A172 (cell line): ENCODE data around the gene FARP1. TPM values are rescaled to one million over a fixed set of nuclear protein-coding genes. Genes with fewer than 3 reads are reported as not detected.
A peak's percentile ranks its signal among the peaks of the same experiment; 100 is the strongest.

Experiments
- DNase-seq: peaks from one replicate; pipeline ENCODE4 v3.0.0-alpha.2; 2015; ENCODE audit warnings: low spot score
- total RNA-seq: library from RNA; depleted of rRNA; stranded (reverse); fragments of >200 nt; shearing (Covaris generic); gene quantifications from 2 replicates; pipeline ENCODE4 v1.2.3, GENCODE V29; 2014

FARP1 gene
- total RNA-seq, 1 experiment from 2014 or later, result 18.2 TPM

GRCh38 chr13:98442391-98443230 is 299.7 kb downstream of the FARP1 start:
- no peak for DNase-seq

DNA sequence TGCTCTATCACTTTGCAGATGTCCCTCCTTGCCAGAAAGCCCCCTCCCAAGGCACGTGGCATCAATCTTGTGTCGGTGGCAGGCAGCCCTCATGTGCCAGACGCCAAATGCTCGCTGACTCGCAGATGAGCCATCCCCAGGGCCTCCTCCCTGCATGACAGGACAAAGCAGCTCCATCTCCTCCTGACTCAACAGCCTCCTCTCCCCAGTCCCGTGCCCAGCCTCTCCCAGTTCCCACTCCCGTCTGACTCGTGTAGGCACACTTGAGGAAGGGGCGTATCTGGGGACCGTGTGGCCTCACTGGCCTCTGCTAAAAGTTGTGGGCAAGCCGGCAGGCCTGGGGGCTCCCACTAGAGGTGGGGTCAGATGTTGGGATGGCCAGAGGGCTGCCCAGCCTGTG is 300.4 kb downstream of the FARP1 start:
- DNase-seq, result peak; percentile 67

DNA sequence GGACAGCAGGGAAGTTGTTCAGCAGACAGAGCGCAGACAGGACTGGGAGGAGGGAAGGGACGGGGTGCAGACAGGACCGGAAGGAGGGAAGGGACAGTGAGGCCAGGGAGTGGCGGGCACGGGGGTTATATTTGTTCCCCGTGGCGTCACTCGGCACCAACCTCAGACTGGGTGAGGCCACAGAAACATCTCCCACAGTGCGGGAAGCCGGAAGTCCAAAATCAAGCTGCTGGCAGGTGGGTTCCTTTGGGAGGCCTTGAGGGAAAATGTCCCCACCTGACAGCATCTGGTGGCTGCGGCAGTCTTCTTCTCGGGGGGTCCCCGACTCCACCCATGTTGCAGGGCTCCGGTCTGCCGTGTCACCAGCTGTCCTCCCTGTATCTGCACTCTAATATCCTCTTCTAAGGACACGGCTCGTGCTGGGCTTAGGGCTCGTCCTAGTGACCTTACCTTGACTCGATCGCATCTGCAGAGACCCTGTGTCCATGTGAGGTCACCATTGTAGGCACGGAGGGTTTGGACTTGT is 301.0 kb downstream of the FARP1 start:
- no peak for DNase-seq

GRCh38 chr13:98444381-98444780 is 301.5 kb downstream of the FARP1 start:
- no peak for DNase-seq

DNA sequence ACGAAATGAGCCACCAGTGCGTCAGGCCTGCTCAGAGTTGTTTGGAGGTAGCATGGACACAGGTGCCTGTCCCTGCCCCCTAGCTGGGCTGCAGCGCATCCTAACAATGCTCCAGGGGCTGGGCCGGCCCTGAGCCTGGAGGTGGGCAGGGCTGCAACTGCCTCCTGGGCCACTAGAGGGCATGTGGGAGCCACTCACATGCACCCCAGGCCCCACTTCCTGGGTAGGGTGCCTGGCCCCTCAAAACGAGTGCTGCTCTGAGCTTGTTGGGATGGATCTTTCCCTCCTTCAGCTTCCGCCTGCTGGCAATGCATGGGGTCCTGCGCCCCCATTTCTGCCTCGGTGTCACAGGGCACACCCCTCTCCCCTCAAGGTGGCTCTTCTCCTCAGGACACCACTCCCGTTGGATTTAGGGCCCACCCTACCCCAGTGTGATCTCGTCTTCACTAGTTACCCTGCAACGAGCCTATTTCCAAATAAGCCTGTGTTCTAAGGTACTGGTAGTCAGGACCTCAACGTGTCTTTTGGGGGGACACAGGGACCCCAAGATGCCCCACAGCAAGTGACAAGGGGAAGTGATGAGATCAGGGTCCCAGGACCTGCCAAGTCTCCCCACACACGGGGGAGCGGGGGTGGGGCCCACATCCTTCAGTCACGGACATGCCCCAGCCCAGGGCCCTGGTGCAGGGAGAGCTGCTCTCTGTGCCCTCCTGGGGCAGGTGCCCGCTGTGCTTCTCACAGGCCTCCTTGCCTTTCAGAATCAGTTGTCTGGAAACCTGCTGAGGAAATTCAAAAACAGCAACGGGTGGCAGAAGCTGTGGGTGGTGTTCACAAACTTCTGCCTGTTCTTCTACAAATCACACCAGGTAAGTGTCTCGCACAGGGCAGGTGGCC is 302.7 kb downstream of the FARP1 start:
- DNase-seq, result peak; percentile 65

- no peak for DNase-seq
Observed at GRCh38 chr13:98446234-98446621, 303.3 kb downstream of the FARP1 start.

- DNase-seq, result no peak
Observed at GRCh38 chr13:98447130-98447529, 304.2 kb downstream of the FARP1 start.

GRCh38 chr13:98447881-98448641 is 305.2 kb downstream of the FARP1 start:
- no peak for DNase-seq

- no peak for DNase-seq
Observed at GRCh38 chr13:98448642-98448928, 305.7 kb downstream of the FARP1 start.

DNA sequence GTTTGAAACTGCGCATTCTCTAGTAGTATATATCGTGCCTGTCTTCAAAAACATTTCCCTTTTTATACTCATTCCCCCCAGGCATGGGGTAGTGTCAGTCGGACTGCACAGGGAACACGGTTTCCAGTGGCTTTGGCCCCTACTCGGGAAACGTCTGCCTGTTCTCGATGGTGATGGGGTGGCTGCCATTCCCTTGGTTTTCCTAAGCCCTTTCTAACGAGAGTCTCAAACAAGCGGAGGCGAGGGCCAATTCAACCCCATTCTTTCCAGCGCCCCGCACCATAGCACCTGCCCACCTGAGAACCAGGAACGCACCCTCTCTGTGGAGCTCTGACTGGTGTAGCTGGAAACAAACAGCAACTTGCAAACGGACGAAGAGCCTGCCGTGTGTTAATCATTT is 306.4 kb downstream of the FARP1 start:
- DNase-seq, result no peak

GRCh38 chr13:98450026-98450425 is 307.1 kb downstream of the FARP1 start:
- DNase-seq, result no peak

- peak; percentile 29 for DNase-seq
Observed at GRCh38 chr13:98450539-98451111, 307.7 kb downstream of the FARP1 start.

DNA sequence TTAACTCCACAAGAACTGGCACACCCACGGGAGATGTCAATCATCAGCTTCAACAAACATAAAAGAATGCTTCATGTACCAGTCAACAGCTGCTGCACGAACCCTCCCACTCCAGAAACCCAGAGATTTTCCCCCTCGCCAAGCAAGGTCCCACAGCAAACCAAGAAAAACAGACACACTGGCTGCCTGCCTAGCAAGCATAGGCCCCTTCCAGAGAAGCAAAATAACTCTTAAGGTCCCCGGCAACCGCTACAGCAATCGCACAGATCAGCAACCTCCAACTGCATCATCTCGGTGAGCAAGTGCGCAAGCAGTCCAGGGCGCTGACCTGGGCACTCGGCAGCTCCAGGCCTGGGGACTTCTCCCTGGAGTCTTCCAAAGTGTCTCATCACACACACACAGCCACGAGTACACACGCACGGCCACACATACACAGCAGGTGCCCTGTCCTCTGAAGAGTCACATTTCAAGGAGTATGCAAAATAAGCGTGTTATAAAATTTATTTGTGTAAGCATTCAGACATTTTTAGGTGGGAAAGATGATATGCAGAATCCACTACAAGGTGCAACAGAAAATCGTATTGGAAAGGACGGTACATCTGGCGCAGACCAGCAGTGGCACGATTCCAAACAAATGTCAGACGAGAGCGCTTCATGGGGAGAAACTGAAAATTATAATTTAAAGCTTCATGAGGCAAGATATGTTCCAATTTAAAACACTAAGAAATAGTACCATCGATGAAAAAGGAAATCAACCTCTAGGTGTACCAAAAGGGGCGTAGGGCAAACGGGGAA is 309.0 kb downstream of the FARP1 start:
- no peak for DNase-seq

DNA sequence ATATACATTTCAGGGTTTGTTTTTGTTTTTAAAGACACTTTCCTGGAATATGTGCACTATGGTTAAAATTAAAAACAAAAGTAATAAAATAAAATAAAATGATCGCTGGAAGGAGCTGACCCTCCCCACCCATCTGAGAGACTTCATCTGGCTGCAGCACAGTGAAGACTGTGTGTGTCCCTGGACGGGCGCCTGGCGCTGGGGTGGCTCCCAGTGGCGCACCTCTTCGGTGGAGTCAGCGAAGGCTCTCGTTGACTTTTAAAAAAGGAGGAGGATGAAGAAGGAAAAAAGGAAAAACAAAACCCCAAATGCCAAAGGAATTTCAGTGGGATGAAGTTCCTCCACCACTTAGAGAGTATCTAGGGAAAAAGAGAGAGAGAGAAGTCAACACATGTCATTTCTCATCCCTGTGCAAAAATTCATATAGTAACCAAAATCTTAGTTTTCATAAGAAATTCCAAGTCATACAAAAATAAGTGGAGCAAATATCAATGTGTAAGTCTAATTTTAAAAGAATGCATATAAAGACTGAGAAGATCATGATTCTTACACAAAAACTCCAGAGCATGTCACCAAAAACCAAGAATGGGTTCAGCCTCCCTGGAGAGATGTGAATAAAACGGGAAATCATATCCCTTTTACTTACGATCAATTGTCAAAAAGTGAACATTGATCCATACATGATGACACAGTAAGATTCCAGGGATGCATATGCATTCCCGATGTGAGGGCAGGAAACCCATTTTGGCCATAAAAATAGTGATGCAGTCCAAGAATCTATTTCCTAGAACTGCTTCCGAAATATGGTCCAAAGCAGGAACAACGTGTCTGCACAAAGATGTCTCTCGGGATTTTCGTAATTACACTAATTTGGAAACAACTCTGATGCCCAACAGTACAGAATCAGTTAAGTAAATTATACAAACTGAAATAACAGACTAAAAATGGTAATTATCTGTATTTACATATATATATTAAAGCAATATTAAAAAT is 310.3 kb downstream of the FARP1 start:
- DNase-seq, result no peak

- DNase-seq, result peak; percentile 79
Observed at GRCh38 chr13:98454389-98454881, 311.5 kb downstream of the FARP1 start.

- no peak for DNase-seq
Observed at GRCh38 chr13:98456413-98456845, 313.5 kb downstream of the FARP1 start.

DNA sequence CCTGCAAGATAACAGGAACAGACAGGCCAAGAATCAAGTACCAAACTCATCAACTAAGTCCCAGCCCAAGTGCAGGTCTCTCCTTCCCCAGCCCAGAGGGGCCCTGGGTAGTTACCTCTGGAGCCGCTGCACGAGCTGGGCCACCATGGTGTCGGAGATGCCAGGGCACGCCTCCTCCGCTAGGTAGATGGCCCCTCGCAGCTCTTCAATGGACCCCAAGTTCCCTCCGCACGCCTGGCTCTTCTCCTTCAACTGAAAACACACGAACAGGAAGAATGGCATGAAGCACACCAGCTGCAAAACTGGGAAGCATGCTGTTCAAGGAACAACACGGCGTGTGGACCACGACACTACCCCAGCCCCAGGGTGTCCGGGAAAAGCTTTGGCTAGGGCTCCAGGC is 314.2 kb downstream of the FARP1 start:
- DNase-seq, result no peak

- DNase-seq, result no peak
Observed at GRCh38 chr13:98458431-98458830, 315.5 kb downstream of the FARP1 start.

DNA sequence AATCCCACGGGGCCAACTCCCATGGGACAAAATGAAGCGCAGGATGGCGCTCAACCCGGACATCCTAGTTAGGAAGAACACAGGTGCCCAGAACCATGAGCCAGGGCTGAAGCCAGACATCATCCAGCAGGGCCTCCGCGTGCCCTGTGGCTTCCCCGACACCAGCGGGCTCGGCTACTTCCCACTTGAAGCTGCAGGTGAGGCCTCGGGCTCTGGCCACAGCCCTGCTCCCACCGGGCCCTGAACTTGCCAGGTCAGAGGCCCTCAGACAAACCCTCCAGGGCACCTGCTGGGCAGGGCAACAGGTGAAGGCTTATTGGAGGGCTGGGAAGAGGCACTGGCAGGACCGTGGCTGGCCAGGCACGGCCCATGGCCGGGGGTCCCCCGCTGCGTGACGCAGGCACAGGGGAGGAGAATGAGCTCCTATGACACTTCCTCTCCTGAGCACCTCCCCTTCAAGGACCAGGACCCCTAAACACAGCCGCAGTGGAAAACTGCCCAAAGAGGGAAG is 316.3 kb downstream of the FARP1 start:
- no peak for DNase-seq
